ENCODE data around the gene WNT8B.

DNA sequence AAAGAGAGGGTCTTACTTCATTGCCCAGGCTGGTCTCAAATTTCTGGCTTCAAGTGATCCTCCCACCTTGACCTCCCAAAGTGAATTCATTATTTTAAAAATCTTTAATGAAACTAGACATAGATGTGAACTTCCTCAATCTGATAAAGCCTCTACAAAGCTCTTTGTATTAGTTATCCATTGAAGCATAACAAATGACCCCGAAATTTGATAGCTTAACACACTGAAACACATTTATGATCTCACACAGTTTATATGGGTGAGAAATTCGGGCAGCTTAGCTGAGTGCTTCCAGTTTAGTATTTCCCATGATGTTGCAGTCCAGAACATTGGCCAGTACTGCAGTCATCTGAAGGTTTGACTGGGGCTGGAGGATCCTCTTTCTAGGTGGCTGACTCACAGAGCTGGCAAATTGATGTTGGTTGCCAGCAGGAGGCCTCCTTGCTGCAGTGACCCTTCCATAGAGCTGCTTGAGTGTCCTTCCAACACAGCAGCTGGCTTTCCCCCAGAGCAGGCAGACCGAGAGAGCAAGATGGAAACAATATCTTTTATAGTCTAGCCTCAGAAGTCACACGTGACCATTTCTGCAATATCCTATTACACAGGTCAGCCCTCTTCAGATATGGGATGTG lies 16.6 kb upstream of the WNT8B start:
- TF ChIP-seq, protein P1, sequence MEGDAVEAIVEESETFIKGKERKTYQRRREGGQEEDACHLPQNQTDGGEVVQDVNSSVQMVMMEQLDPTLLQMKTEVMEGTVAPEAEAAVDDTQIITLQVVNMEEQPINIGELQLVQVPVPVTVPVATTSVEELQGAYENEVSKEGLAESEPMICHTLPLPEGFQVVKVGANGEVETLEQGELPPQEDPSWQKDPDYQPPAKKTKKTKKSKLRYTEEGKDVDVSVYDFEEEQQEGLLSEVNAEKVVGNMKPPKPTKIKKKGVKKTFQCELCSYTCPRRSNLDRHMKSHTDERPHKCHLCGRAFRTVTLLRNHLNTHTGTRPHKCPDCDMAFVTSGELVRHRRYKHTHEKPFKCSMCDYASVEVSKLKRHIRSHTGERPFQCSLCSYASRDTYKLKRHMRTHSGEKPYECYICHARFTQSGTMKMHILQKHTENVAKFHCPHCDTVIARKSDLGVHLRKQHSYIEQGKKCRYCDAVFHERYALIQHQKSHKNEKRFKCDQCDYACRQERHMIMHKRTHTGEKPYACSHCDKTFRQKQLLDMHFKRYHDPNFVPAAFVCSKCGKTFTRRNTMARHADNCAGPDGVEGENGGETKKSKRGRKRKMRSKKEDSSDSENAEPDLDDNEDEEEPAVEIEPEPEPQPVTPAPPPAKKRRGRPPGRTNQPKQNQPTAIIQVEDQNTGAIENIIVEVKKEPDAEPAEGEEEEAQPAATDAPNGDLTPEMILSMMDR (IDR thresholded peaks at IDR 0.05), result no peak
- no peak for TF ChIP-seq POLR2A (IDR thresholded peaks at IDR 0.05)
